Stimulated activated CD4-positive, alpha-beta T cell treated with anti-CD3 and anti-CD28 coated beads, Interleukin-1b, Interleukin-23, amount 100 ng/mL, for 4 hours (primary cell): ENCODE measurements around the gene NOTCH2.
A peak's percentile ranks its signal among the peaks of the same experiment; 100 is the strongest.
"Not testable (repeated sequence)": the region's sequence is repeated elsewhere in the genome, so short reads cannot be mapped to it uniquely, and the experiment has no call there.

Experiments used
- DNase-seq, 2 donors: peaks; one replicate each; pipeline ENCODE4 v3.0.0-alpha.2; 2020; ENCODE audit warnings: low read depth in 2 of 2

The NOTCH2 gene

GRCh38 chr1:120068683-120069066 lies 787 bp downstream of the NOTCH2 start:
- DNase-seq: peak in 1 of 2 donors; percentile 8

- DNase-seq: not testable (repeated sequence)
These were observed 21.3 kb downstream of the NOTCH2 start for GRCh38 chr1:120048208-120048607.

GRCh38 chr1:120041771-120042170 lies 27.7 kb downstream of the NOTCH2 start:
- DNase-seq: not testable (repeated sequence)

- DNase-seq: not testable (repeated sequence)
These were observed 37.2 kb downstream of the NOTCH2 start for GRCh38 chr1:120032253-120032652.

GRCh38 chr1:120023791-120024190 lies 45.7 kb downstream of the NOTCH2 start:
- DNase-seq: not testable (repeated sequence)

GRCh38 chr1:120014978-120015377 lies 54.5 kb downstream of the NOTCH2 start:
- DNase-seq: not testable (repeated sequence)

- DNase-seq: not testable (repeated sequence)
These were observed 61.1 kb downstream of the NOTCH2 start for GRCh38 chr1:120008320-120008719.

GRCh38 chr1:120007850-120008249 lies 61.6 kb downstream of the NOTCH2 start:
- DNase-seq: not testable (repeated sequence)

- DNase-seq: not testable (repeated sequence)
These were observed 68.4 kb downstream of the NOTCH2 start for GRCh38 chr1:120001035-120001434.

- not testable (repeated sequence) for DNase-seq
These were observed 72.6 kb downstream of the NOTCH2 start for GRCh38 chr1:119996731-119997312.

GRCh38 chr1:119995975-119996374 lies 73.5 kb downstream of the NOTCH2 start:
- DNase-seq: not testable (repeated sequence)

- no peak for DNase-seq
These were observed 81.0 kb downstream of the NOTCH2 start for GRCh38 chr1:119988306-119989062.

- DNase-seq: no peak
These were observed 81.8 kb downstream of the NOTCH2 start for GRCh38 chr1:119987686-119988085.

- no peak for DNase-seq
These were observed 82.3 kb downstream of the NOTCH2 start for GRCh38 chr1:119987112-119987511.

- DNase-seq: no peak
These were observed 83.4 kb downstream of the NOTCH2 start for GRCh38 chr1:119986007-119986497.

GRCh38 chr1:119984771-119985170 lies 84.7 kb downstream of the NOTCH2 start:
- DNase-seq: no peak

- DNase-seq: no peak
These were observed 87.3 kb downstream of the NOTCH2 start for GRCh38 chr1:119981986-119982815.

GRCh38 chr1:119981496-119981895 lies 88.0 kb downstream of the NOTCH2 start:
- DNase-seq: no peak

GRCh38 chr1:119978018-119978505 lies 91.4 kb downstream of the NOTCH2 start:
- no peak for DNase-seq

- not testable (repeated sequence) for DNase-seq
These were observed 92.2 kb downstream of the NOTCH2 start for GRCh38 chr1:119977113-119977736.

- not testable (repeated sequence) for DNase-seq
These were observed 93.7 kb downstream of the NOTCH2 start for GRCh38 chr1:119975582-119976254.
